Hippocampal formation (tissue), 2 donors: ENCODE data around the gene ABLIM1.

ENCODE experiments used
- DNase-seq, 2 donors: peaks; one replicate each; lab custom pipeline; 2025; lab: John Stamatoyannopoulos, UW

ABLIM1 gene

DNA sequence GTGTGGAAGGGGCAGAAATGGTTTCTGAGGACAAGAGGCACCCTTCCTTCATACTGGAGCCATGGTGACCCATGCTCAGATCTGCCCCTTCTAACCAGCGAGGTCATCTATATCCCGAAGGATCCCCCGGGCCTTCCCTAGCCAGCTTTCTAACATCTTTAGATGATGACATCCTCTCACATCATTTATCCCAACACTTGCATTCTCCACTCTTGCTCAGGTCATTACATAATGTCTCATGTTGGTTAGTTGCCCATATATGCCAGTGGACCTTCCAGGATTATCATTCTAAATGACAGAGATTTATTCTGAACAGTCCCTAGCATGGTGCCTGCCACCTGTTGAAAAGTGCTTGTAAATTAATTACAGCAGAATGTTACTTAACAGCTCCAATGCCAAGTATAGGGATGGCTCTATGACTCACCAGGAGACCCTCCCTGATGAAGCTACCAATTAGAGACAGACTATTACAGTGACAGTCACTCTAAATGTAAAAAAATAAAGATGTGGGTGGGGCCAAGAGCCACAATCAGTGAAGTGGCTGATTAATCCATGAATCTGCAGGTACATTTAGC lies 22.6 kb upstream of the ABLIM1 start:
- DNase-seq: no peak

DNA sequence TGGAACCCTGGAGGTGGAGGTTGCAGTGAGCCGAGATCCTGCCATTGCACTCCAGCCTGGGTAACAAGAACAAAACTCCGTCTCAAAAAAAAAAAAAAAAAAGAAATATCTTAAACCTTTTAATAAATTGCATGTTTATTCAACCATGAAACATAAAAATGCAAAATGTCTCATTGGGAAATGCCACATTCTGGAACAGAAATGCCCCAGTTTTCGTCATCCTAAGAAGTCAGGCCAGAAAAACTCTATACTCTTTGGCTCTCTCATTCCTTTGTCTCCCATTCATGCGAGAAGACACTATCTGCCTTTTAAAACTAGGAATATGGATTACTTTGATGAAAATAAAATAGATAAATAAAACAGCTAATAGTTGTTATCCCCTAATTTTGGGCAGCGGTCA lies 21.5 kb upstream of the ABLIM1 start:
- DNase-seq: no peak

DNA sequence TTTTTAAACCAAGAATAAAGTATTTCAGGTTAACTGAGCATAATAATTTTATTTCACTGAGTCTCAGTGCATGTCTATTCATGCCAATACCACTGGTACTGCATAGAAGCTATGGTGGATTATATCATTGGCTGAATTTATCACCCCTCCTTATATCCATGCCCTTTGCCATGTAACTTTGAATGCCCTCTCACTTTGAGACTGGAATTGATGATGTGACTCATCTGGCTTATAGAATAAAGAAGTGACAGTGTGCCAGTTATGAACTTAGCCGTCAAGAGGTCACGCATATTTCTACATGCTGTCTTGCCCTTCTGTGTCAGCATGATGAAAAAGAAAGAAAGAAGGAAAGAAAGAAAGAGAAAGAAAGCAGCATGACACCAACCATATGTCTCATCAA lies 20.7 kb upstream of the ABLIM1 start:
- DNase-seq: no peak

DNA sequence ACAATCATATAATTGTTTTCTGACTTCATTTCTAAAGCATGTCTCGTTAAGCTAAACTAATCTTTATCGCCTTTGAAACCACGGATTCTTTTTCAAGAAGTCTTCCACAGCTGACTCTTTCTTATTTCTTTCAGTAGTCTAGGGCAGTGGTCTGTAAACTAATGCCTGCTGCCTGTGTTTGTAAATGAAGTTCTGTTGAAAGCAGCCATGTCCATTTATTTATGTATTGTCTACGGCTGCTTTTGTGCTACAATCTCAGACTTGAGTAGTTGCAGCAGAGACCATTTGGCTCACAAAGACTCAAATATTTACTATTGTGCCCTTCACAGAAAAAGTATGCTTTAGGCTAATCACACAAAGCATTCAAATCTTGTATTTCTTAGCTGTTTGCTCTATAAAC lies 20.3 kb upstream of the ABLIM1 start:
- no peak for DNase-seq

GRCh38 chr10:114674346-114674745 lies 16.3 kb upstream of the ABLIM1 start:
- no peak for DNase-seq

- no peak for DNase-seq
Measured at GRCh38 chr10:114669648-114670047, 11.6 kb upstream of the ABLIM1 start.

DNA sequence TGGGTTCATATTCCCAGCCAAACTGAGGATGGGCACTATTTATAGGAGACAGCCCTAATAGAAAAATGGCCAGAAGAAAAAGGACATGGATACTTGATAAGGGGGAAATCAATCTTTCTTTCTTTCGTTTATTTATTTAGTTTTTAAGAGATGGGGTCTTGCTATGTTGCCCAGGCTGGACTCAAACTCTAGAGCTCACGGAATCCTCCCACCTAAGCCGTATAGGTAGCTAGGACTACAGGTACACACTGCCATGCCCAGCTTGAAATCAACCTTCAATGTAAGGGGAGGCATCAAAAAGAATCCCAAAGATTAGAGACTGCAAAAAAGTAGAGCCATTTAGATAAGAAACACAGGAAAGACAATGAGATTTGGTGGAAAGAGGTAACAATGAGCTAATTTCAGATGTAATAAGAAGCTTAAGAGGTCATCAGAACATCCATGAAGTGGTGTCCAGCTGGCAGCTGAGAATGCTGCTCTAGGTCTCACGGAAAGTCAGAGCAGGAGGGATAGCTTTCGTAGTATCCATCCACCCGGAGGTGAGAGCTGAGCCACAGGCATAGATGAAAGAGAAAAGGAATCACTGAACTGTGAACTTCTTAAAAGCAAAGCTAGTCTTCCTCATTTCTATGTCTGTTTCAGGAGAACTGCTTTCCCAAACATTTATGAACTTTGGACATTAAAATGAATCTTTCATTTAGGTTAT lies 10.5 kb upstream of the ABLIM1 start:
- no peak for DNase-seq

GRCh38 chr10:114665873-114666272 lies 7.8 kb upstream of the ABLIM1 start:
- no peak for DNase-seq

- DNase-seq: no peak
Measured at GRCh38 chr10:114665406-114665805, 7.3 kb upstream of the ABLIM1 start.

GRCh38 chr10:114664127-114664526 lies 6.1 kb upstream of the ABLIM1 start:
- no peak for DNase-seq

- peak in 1 of 2 donors; percentile 15 for DNase-seq
Measured at GRCh38 chr10:114663626-114664025, 5.6 kb upstream of the ABLIM1 start.

GRCh38 chr10:114662646-114663217 lies 4.7 kb upstream of the ABLIM1 start:
- no peak for DNase-seq

GRCh38 chr10:114661212-114661880 lies 3.3 kb upstream of the ABLIM1 start:
- no peak for DNase-seq

- no peak for DNase-seq
Measured at GRCh38 chr10:114655671-114656070, 2.4 kb downstream of the ABLIM1 start.

GRCh38 chr10:114654822-114655575 lies 3.1 kb downstream of the ABLIM1 start:
- DNase-seq: no peak

- DNase-seq: no peak
Measured at GRCh38 chr10:114653926-114654325, 4.1 kb downstream of the ABLIM1 start.

DNA sequence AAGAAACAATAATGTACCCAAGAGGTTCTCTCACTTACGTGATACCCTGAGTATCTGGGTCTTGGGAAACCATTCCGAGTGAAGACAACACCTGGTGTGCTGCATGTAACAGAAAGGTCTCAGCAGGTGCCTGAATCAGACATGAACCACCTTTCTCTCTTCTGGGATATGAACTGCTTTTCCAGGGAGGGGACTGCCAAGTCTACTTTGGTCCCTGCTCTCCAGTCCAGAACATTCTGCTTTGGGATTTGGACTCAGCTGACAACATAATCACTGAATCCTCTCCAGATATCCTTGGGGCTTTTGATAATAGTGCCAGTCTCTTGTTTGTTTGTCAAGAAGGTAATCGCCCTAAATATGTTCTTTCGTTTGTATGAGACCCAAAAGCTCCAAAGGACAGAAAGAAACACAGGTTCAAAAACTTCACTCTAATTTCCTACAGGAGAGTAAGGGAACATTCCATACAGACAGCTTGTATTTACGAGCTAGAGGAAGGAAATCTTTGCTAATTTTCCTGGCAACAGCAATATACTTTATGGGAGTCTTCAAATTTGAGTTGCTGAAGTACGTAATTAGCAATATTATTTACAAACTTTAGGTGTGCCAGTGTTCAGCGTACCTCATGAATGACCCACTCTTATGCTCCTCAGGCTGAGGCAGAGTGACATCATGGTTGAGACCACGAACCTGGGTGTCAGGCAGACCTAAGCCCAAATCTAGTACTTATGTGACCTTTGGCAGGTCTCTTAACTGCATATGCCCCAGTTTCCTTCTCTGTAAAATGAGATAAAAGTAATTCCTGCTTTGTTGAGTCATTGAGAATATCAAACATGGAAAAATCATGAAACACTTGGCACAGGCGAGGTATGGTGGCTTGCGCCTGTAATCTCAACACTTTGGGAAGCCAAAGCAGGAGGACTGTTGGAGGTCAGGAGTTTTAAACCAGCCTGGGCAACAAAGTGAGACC lies 5.4 kb downstream of the ABLIM1 start:
- no peak for DNase-seq

- DNase-seq: no peak
Measured at GRCh38 chr10:114650831-114651230, 7.2 kb downstream of the ABLIM1 start.

- DNase-seq: no peak
Measured at GRCh38 chr10:114650266-114650665, 7.8 kb downstream of the ABLIM1 start.

DNA sequence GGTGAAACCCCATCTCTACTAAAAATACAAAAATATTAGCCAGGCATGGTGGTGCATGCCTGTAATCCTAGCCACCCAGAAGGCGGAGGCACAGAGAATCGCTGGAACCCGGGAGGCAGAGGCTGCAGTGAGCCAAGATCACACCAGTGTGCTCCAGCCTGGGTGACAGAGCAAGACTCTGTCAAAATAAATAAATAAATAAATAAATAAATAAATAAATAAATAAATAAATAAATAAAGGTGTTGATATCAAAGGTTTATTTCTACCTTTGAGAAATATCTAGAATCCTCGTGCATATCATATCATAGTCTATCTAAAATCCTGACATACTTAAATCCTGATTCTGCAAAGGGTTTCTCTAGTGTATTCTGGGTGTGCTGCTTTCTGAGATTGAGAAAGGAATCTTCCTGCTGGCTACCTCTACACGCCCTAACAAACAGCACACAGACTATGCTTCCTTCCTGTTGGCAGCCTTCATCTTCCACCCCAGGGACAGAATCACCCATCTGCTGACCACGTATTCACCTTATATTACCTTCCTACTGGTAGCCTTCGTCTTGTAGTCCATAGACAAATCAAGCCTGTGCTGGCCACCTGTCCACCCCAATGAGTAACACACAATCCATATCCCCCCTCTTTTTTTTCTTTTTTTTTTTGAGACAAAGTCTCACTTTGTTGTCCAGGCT lies 8.7 kb downstream of the ABLIM1 start:
- no peak for DNase-seq

DNA sequence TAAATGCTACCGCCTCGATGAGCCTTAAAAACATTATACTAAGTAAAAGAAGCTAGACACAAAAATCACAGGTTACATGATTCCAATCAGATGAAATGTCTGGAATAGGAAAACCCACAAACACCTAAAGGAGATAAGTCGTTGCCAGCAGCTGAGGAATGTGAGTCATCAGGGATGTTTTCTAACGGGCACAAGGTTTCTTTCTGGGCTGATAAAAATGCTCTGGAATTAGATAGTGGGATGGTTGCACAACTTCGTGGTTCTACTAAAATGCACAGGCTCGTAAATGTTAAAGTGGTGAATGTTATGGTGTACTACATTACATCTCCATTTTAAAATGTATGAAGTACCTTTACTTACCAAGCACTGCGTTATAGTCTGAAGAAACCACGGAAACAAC lies 9.7 kb downstream of the ABLIM1 start:
- DNase-seq: no peak
